HepG2 (cell line): ENCODE measurements around the gene PCDHGB1. TPM values are rescaled to one million over a fixed set of nuclear protein-coding genes. Genes with fewer than 3 reads are reported as not detected.

Source experiments
- ARNT ChIP-seq: fragments of 450-650 bp; IDR thresholded peaks from 2 replicates; pipeline ENCODE4 v1.6.1; 2017
- CCAR2 ChIP-seq: fragments of 200-400 bp; formaldehyde crosslinking; optimal IDR thresholded peaks from 2 replicates; pipeline ENCODE3; 2018; ENCODE audit warnings: low read depth, mild to moderate bottlenecking, low read length, moderate library complexity
- IRX3 ChIP-seq: sonication (generic); formaldehyde crosslinking; IDR thresholded peaks from 2 replicates; pipeline ENCODE4 v1.8.1; 2023; ENCODE audit warnings: mild to moderate bottlenecking, low read depth, missing genetic modification reagents, borderline replicate concordance
- MLLT10 ChIP-seq: sonication (generic); formaldehyde crosslinking; IDR thresholded peaks from 2 replicates; pipeline ENCODE4 v1.4.0; 2020; ENCODE audit warnings: missing genetic modification reagents
- TOPORS ChIP-seq: sonication (generic); formaldehyde crosslinking; IDR thresholded peaks from 2 replicates; pipeline ENCODE4 v1.8.0; 2023; ENCODE audit warnings: mild to moderate bottlenecking, missing genetic modification reagents
- UBTF ChIP-seq: sonication (generic); formaldehyde crosslinking; IDR thresholded peaks from 2 replicates; pipeline ENCODE4 v1.4.0; 2020; ENCODE audit warnings: mild to moderate bottlenecking, missing genetic modification reagents
- ZNF883 ChIP-seq: sonication (generic); formaldehyde crosslinking; IDR thresholded peaks from 2 replicates; pipeline ENCODE4 v1.5.1; 2020; ENCODE audit warnings: mild to moderate bottlenecking, missing genetic modification reagents; ENCODE audit errors: not compliant biosample characterization
- polyA plus RNA-seq, 8 experiments: library from polyadenylated mRNA; depleted of rRNA in 3 of 8; stranded (reverse) in 7 of 8; unstranded in 1 of 8; fragments of >200 nt; fragmentation: Illumina TruSeq in 4 of 8; extraction: Trizol in 4 of 8; gene quantifications; 2 replicates each; pipeline versions ENCODE4 v1.2.1 to v1.2.3, GENCODE V29; 2011 to 2016; ENCODE audit warnings: low read depth in 4 of 8, missing spikeins in 1 of 8, mixed read lengths in 1 of 8; ENCODE audit not compliant: insufficient read depth in 1 of 8
- total RNA-seq, 5 experiments: library from RNA; depleted of rRNA; stranded (reverse); fragments of >200 nt; fragmentation: Illumina TruSeq; extraction: Trizol; gene quantifications; 2 replicates each; pipeline ENCODE4 v1.2.3, GENCODE V29; 2016; ENCODE audit warnings: low read depth in 1 of 5
- TF ChIP-seq, protein P1 (sequence below): sonication (generic); formaldehyde crosslinking; IDR thresholded peaks from 2 replicates; pipeline ENCODE4 v1.5.0; 2020; ENCODE audit warnings: missing genetic modification reagents

The PCDHGB1 gene
- total and polyA plus RNA-seq, 2 of the 13 experiments (the other 11 are each of a cell fraction or from before 2014, with no cell fraction given), result 1.0 to 2.6 TPM

DNA sequence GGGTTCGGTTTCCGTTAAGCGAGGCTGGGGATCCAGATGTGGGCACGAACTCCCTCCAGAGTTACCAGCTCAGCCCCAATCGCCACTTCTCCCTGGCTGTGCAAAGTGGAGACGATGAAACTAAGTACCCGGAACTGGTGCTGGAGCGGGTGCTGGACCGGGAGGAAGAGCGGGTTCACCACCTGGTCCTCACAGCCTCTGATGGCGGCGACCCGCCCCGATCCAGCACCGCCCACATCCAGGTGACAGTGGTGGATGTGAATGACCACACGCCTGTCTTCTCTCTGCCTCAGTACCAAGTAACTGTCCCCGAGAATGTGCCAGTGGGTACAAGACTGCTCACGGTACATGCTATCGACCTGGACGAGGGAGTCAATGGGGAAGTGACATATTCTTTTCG lies 33.4 kb downstream of the PCDHGB1 start (continued):
- TF ChIP-seq TOPORS (CRISPR knock-in tag), result no peak
- TF ChIP-seq, protein P1, sequence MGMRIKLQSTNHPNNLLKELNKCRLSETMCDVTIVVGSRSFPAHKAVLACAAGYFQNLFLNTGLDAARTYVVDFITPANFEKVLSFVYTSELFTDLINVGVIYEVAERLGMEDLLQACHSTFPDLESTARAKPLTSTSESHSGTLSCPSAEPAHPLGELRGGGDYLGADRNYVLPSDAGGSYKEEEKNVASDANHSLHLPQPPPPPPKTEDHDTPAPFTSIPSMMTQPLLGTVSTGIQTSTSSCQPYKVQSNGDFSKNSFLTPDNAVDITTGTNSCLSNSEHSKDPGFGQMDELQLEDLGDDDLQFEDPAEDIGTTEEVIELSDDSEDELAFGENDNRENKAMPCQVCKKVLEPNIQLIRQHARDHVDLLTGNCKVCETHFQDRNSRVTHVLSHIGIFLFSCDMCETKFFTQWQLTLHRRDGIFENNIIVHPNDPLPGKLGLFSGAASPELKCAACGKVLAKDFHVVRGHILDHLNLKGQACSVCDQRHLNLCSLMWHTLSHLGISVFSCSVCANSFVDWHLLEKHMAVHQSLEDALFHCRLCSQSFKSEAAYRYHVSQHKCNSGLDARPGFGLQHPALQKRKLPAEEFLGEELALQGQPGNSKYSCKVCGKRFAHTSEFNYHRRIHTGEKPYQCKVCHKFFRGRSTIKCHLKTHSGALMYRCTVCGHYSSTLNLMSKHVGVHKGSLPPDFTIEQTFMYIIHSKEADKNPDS (CRISPR knock-in tag), result no peak
- no peak for TF ChIP-seq CCAR2
- TF ChIP-seq IRX3, result no peak
- TF ChIP-seq ZNF883 (CRISPR knock-in tag), result no peak
- TF ChIP-seq ARNT, result no peak
- TF ChIP-seq MLLT10 (CRISPR knock-in tag), result no peak
- no peak for TF ChIP-seq UBTF (CRISPR knock-in tag)
